Ovary (tissue), 3 donors: ENCODE results near the gene PXDC1.

Experiments used
- POLR2A ChIP-seq: fragments of 450-650 bp; IDR thresholded peaks from one replicate; pipeline ENCODE4 v1.6.1; 2017; ENCODE audit warnings: antibody characterized with exemption, mild to moderate bottlenecking, moderate library complexity
- TF ChIP-seq, protein P1 (sequence below), 3 donors: fragments of 450-650 bp in 2 of 3; fragments of 200-600 bp in 1 of 3; IDR thresholded peaks; one replicate each; pipeline versions ENCODE4 v1.5.1 to v1.8.0; 2016 to 2022; ENCODE audit warnings: antibody characterized with exemption in 3 of 3, mild to moderate bottlenecking in 1 of 3
- donor health status: DM: no; HTN: no; CAD: no.

GRCh38 chr6:3744901-3745470 is 6.5 kb downstream of the PXDC1 start:
- TF ChIP-seq POLR2A = no peak
- TF ChIP-seq, protein P1, sequence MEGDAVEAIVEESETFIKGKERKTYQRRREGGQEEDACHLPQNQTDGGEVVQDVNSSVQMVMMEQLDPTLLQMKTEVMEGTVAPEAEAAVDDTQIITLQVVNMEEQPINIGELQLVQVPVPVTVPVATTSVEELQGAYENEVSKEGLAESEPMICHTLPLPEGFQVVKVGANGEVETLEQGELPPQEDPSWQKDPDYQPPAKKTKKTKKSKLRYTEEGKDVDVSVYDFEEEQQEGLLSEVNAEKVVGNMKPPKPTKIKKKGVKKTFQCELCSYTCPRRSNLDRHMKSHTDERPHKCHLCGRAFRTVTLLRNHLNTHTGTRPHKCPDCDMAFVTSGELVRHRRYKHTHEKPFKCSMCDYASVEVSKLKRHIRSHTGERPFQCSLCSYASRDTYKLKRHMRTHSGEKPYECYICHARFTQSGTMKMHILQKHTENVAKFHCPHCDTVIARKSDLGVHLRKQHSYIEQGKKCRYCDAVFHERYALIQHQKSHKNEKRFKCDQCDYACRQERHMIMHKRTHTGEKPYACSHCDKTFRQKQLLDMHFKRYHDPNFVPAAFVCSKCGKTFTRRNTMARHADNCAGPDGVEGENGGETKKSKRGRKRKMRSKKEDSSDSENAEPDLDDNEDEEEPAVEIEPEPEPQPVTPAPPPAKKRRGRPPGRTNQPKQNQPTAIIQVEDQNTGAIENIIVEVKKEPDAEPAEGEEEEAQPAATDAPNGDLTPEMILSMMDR (IDR thresholded peaks at IDR 0.05) = no peak
